Suprapubic skin (tissue), 4 donors: ENCODE measurements around the gene ZNF521. TPM values are rescaled to one million over a fixed set of nuclear protein-coding genes. Genes with fewer than 3 reads are reported as not detected.

Experiments used
- DNase-seq, 2 donors: peaks; one replicate each; pipeline ENCODE4 v3.0.0-alpha.2; 2019; ENCODE audit warnings: low spot score in 2 of 2
- H3K27ac ChIP-seq: fragments of 200-600 bp; sonication (generic); one replicate; pipeline ENCODE4 v1.5.1; 2019
- H3K27me3 ChIP-seq: fragments of 200-600 bp; sonication (generic); one replicate; pipeline ENCODE4 v1.5.1; 2019
- H3K36me3 ChIP-seq: fragments of 200-600 bp; sonication (generic); one replicate; pipeline ENCODE4 v1.5.1; 2019
- H3K4me1 ChIP-seq: fragments of 200-600 bp; sonication (generic); one replicate; pipeline ENCODE4 v1.5.1; 2019
- H3K4me3 ChIP-seq: fragments of 200-600 bp; sonication (generic); one replicate; pipeline ENCODE4 v1.5.1; 2019; ENCODE audit warnings: mild to moderate bottlenecking
- H3K9me3 ChIP-seq: fragments of 200-600 bp; sonication (generic); one replicate; pipeline ENCODE4 v1.5.1; 2019
- EP300 ChIP-seq: sonication (generic); formaldehyde crosslinking; IDR thresholded peaks from one replicate; pipeline ENCODE4 v1.6.1; 2017; ENCODE audit warnings: antibody characterized with exemption
- POLR2A ChIP-seq, 2 donors: fragments of 450-650 bp; IDR thresholded peaks; one replicate each; pipeline ENCODE4 v1.6.1; 2017; ENCODE audit warnings: antibody characterized with exemption in 2 of 2, mild to moderate bottlenecking in 2 of 2, moderate library complexity in 2 of 2
- POLR2AphosphoS5 ChIP-seq, 3 donors: sonication (generic); formaldehyde crosslinking; IDR thresholded peaks; one replicate each; pipeline ENCODE4 v1.6.1; 2017; ENCODE audit warnings: antibody characterized with exemption in 3 of 3
- WGBS: methylation state at CpG from one replicate; pipeline ENCODE4 v1.1.5; 2018; 5-methylcytosine and 5-hydroxymethylcytosine counted together
- total RNA-seq, 4 donors: library from RNA; depleted of rRNA; stranded (reverse); fragments of >200 nt; gene quantifications; one replicate each; pipeline ENCODE4 v1.1.0, GENCODE V29; 2016
- TF ChIP-seq, protein P1 (sequence below), 2 donors: fragments of 200-600 bp in 1 of 2; fragments of 450-650 bp in 1 of 2; sonication (generic) in 1 of 2; IDR thresholded peaks; one replicate each; pipeline ENCODE4 v1.5.1; 2016 to 2019; ENCODE audit warnings: antibody characterized with exemption in 2 of 2, mild to moderate bottlenecking in 1 of 2, moderate library complexity in 1 of 2

Gene ZNF521
- total RNA-seq, 4 donors from 2014 or later, result 6.4 to 13.2 (median 10.1) TPM

DNA sequence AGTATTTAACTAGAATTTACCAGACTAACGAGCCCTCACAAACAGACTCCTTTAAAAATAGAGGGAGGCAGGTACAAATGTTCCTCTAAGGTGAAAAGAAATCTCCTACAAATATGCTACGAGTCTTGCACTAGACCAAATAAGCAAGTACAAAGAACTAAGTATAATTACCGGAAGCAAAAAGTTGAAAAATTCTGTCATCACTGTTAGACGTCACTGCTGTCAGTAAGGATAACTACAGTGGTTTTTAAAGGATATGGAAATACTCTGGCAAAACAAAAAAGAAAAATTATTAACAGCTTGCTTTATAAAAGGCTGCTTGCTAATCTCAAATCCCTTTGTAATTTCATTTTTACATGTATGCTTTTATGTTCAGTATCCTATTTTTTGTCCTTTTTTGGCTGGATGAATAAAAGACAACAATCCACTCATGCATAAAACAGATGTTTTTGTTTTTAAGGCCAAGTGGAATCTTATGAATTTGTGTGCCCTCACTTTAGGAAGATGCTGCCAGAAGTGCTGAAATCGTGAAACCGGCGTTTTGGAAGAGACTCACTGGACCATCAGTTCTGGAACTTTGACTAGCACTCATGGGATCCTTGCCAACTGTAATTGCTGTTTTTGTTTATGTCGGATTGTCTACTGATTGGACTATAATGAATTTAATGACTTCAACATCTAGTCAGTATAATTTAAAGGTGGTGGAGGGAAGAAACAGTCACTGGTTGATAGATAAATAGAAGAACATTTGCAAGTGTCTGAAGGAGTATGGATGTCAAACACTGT is 6.7 kb downstream of the ZNF521 start:
- TF ChIP-seq POLR2AphosphoS5 (IDR thresholded peaks at IDR 0.05) (no peak), POLR2A (IDR thresholded peaks at IDR 0.05) (no peak), EP300 (no peak)
- TF ChIP-seq, protein P1, sequence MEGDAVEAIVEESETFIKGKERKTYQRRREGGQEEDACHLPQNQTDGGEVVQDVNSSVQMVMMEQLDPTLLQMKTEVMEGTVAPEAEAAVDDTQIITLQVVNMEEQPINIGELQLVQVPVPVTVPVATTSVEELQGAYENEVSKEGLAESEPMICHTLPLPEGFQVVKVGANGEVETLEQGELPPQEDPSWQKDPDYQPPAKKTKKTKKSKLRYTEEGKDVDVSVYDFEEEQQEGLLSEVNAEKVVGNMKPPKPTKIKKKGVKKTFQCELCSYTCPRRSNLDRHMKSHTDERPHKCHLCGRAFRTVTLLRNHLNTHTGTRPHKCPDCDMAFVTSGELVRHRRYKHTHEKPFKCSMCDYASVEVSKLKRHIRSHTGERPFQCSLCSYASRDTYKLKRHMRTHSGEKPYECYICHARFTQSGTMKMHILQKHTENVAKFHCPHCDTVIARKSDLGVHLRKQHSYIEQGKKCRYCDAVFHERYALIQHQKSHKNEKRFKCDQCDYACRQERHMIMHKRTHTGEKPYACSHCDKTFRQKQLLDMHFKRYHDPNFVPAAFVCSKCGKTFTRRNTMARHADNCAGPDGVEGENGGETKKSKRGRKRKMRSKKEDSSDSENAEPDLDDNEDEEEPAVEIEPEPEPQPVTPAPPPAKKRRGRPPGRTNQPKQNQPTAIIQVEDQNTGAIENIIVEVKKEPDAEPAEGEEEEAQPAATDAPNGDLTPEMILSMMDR (IDR thresholded peaks at IDR 0.05), result no peak
- DNase-seq, result no peak
- no peak overlapping the region for H3K4me3 ChIP-seq
- no peaks in the 10 kb centered on the region for H3K9me3 ChIP-seq
- 41% methylated on average over 8 of the region's 8 CpGs for WGBS
- H3K27me3 ChIP-seq, result peaks cover 38% of the 10 kb centered on the region
- H3K36me3 ChIP-seq, result no peaks in the 10 kb centered on the region
- peaks cover 22% of the 10 kb centered on the region for H3K4me1 ChIP-seq
- no peak overlapping the region for H3K27ac ChIP-seq

DNA sequence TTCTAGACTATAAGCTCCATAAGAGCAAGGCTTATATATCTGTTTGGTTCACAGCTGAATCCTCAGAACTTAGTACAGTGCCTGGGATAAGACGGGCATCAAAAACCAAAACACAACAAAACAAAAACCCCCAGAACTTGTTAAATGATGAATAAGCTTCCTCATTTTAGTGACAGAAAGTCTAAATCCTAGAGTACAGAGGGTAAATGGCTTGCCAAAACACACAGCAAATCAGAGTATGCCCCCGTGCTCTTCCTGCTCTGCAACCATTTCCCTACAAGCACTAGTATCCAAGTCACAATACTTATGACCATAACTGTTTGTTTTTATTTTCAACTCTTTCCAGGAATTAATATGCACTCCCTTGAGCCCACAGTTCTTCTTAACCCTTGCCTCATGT is 10.1 kb downstream of the ZNF521 start:
- Histone ChIP-seq H3K27me3 (peaks cover 9% of the 10 kb centered on the region), H3K36me3 (no peaks in the 10 kb centered on the region), H3K9me3 (no peaks in the 10 kb centered on the region), H3K4me3 (no peak overlapping the region), H3K4me1 (peaks cover 7% of the 10 kb centered on the region), H3K27ac (no peak overlapping the region)
- no peak for DNase-seq
- WGBS, result 70% methylated on average over 2 of the region's 2 CpGs
- TF ChIP-seq EP300 (no peak), POLR2A (IDR thresholded peaks at IDR 0.05) (no peak), POLR2AphosphoS5 (IDR thresholded peaks at IDR 0.05) (no peak)
- TF ChIP-seq, protein P1 (IDR thresholded peaks at IDR 0.05), result no peak

GRCh38 chr18:25340762-25341161 is 11.2 kb downstream of the ZNF521 start:
- WGBS, result 95% methylated on average over 3 of the region's 3 CpGs
- Histone ChIP-seq H3K27ac (no peak overlapping the region), H3K9me3 (no peaks in the 10 kb centered on the region), H3K27me3 (peaks cover 6% of the 10 kb centered on the region), H3K4me1 (peaks cover 7% of the 10 kb centered on the region), H3K4me3 (no peak overlapping the region), H3K36me3 (no peaks in the 10 kb centered on the region)
- no peak for TF ChIP-seq POLR2AphosphoS5 (IDR thresholded peaks at IDR 0.05)
- no peak for TF ChIP-seq EP300
- no peak for TF ChIP-seq POLR2A (IDR thresholded peaks at IDR 0.05)
- TF ChIP-seq, protein P1 (IDR thresholded peaks at IDR 0.05), result no peak
- no peak for DNase-seq

DNA sequence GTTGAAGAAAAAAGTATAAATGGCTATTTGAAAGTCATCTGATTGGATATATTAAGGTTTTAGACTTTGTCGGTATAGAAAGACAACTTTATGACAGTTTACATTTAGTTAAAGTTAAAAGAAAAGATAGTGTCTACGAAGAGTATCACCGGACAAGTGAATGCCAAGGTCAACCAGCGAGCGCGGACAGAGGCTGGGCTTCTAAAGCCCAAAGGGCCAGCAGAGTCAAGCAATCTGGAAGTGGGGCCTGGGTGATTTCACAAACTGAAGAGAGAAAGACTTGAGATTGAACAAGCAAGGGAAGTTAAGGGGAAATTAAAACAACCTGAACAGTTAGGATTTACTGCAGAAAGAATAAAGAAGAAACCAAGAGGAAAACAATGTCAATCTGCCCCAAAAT is 16.3 kb downstream of the ZNF521 start:
- Histone ChIP-seq H3K9me3 (no peaks in the 10 kb centered on the region), H3K36me3 (no peaks in the 10 kb centered on the region), H3K27me3 (no peaks in the 10 kb centered on the region), H3K4me1 (no peaks in the 10 kb centered on the region), H3K4me3 (no peak overlapping the region), H3K27ac (no peak overlapping the region)
- TF ChIP-seq EP300 (no peak), POLR2A (IDR thresholded peaks at IDR 0.05) (no peak), POLR2AphosphoS5 (IDR thresholded peaks at IDR 0.05) (no peak)
- TF ChIP-seq, protein P1 (IDR thresholded peaks at IDR 0.05), result no peak
- DNase-seq, result no peak
- 94% methylated on average over 6 of the region's 6 CpGs for WGBS

DNA sequence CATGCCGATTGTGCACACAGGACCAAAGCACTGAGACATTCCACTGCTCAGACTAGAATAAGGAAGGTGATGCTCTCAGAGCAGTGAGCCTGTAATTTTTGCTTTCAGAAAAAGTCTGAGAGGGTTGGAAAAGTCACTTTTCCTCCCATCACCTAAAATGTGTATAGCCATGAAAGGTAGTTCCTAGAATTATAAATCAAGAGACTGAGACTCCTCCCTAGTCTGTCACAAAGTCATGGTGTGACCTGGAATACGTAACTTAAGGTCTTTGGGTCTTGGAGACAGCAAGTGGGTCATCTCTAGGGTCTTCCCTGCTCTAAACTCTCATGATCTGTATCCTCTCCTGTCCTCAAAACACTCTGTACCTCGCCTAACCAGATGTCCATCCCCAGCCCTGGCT is 16.9 kb downstream of the ZNF521 start:
- no peaks in the 10 kb centered on the region for H3K36me3 ChIP-seq
- no peak for DNase-seq
- no peaks in the 10 kb centered on the region for H3K27me3 ChIP-seq
- H3K9me3 ChIP-seq, result no peaks in the 10 kb centered on the region
- TF ChIP-seq POLR2A (IDR thresholded peaks at IDR 0.05) (no peak), POLR2AphosphoS5 (IDR thresholded peaks at IDR 0.05) (no peak)
- no peak overlapping the region for H3K27ac ChIP-seq
- no peaks in the 10 kb centered on the region for H3K4me1 ChIP-seq
- 94% methylated on average over 3 of the region's 3 CpGs for WGBS
- no peak overlapping the region for H3K4me3 ChIP-seq
